Activated CD8-positive, alpha-beta memory T cell treated with anti-CD3 and anti-CD28 coated beads for 24 hours (primary cell): ENCODE results near the gene SAMSN1.
"Not testable (repeated sequence)": the region's sequence is repeated elsewhere in the genome, so short reads cannot be mapped to it uniquely, and the experiment has no call there.

ENCODE experiments used
- DNase-seq: peaks from one replicate; pipeline ENCODE4 v3.0.0-alpha.2; 2020

Gene SAMSN1

DNA sequence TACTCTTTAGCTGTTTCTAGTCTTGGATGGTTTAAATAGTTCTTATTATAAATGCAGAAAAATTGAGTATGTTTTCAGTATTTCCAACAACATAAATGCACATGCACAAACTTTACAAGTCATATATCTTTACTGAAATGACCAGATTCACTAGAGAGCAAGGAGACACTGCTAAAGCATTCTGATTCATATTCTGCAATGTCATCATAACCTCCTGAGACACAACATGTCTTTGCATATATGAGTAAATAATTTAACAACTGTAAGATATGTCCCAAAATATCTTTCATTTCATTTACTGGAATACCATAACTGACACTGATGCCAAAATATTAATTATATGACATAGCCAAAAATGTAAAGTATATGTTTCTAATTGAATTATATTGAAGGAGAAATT lies 16.8 kb upstream of the SAMSN1 start:
- DNase-seq: no peak

DNA sequence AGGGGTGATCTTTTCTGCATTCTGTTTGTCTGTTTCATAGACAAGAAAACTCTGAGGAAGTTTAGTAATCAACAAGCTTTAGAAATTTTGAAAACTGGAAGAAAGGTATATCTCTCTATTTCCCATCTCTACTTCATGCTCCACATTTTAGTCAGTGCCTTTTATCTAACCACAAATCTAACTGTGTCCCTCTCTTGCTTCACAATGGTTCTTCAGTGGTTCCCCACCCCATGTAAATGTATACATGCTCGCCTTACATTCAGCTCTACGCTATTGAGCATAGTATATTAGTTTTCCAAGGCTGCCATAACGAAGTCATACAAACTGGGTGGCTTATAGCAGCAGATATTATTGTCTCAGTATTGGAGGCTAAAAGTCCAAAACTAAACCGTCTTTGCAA lies 14.4 kb upstream of the SAMSN1 start:
- no peak for DNase-seq

DNA sequence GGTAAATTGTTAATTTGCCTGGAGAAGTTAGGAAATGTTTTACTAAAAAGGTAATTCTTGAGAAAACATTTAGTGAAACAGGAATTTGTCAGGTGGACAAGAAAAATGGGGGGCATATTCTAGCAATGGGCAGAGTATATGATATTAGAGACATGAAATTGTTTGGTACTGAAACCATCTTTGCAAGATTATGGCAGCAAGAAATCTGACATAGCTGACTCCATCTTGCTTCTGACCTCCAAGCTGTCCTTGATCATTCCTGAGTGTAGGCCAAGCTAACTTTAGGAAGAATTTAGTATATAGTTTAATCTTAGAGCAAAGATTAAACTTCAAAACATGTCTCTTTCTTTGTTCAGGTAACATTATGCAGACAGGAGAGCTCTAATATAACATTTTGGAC lies 14.0 kb upstream of the SAMSN1 start:
- no peak for DNase-seq

DNA sequence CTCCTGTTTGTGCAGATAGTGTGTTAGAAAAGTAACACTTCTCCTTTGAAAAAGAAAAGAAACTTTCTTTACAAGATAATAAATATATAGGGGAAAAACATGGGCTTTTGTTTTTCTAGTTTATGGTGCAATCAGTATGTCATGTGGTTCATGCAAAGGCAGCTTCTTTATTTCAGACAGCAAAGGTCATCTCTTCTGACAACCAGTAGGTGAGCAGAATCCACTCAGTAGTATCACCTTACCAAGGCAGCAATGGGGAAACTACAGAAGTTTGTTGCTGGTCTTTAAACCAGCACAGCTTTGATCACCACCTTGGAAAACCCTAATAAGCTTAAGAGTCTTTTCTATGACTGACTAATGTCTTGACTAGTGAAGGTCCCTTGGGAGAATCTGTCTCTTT lies 13.0 kb upstream of the SAMSN1 start:
- no peak for DNase-seq

DNA sequence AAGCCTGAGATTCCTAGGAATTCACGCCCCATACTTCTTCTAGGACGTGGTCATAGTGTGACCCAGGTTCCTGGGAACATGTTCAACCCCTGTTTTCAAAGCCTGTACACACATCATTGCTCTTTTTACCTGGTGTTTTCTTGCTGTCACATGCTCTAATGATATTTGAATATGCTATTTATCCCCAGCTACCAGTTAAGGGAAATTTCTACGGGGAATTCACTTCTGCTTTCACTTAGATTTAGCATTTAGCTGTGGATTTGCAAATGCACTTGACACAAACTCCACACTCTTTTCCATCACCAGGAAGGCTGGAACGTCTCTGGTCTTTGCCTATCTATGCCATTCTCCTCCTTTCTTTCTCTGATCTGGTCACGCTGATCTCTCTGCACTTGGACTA lies 11.3 kb upstream of the SAMSN1 start:
- DNase-seq: no peak

DNA sequence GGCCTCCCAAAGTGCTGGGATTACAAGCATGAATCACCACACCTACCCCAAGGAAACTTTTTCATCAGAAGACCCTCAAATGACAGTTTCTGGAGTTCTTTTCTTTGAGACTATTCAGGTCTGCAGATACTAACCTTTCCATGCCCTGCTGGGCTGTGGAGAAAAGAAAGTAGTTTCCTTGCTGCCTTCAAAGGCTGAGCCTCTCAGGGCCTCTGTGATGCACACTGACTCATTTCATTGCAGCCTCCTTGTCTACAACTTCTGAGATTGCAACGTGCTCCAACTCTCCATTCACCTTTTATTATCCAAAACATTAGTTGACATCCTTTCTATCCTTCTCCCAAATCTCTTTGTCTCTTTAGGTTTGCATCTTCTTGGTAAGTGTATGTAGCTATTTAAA lies 8.8 kb upstream of the SAMSN1 start:
- no peak for DNase-seq

DNA sequence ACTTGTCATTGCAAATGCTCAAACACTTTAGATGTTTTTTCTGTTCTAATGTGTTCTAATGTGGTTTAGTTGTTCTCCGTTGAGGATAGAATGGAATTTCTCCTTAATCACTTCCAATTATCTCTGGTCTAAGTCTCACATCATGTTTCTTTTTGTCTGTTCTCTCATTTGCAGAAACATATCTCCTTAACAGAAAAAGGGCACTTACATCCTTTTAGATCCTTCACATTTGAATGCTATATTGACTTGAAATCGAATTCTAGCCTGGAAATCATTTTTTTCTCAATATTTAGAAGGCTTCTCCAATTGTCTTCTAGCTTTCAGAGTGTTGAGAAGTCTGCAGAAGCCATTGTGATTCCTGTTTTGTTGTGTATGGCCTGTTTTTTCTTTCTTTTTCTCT lies 7.3 kb upstream of the SAMSN1 start:
- DNase-seq: no peak

DNA sequence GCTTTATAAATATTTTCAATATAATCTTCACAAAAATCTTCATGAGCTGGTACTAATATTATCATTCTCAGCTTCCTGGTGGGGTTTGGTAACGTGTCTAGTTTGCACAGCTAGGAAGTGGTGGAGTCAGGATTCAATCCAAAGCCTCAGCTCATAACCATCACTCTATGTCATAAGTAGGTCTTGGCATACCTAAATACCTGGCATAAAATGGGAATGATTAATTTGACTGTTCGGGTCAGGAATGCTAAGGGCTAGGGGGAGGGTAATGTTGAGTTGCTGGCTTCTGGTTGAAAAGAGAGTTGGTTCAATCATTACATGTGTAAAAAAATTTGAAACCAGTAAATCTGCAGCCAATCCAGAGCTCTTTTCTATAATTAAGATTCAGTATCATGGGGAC lies 5.6 kb upstream of the SAMSN1 start:
- no peak for DNase-seq

DNA sequence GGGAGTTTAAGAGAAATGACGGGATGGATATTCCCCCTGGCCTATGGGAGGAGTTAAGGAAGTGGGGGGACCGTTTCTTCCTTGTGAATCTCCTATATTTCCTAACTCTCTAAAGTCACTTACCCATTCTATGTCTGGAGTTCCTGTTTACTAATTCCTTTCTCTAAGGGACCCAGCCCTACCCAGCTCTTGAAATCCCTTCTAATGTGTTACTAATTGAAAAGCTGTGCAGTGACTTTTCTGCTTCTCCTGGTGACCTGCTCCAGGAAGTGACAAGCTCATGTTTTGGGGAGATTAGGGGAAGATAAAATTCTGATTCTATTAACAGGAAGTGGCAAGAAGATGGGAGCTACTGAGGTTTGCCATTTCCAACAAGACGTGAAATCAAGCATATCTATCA lies 4.0 kb upstream of the SAMSN1 start:
- DNase-seq: no peak

DNA sequence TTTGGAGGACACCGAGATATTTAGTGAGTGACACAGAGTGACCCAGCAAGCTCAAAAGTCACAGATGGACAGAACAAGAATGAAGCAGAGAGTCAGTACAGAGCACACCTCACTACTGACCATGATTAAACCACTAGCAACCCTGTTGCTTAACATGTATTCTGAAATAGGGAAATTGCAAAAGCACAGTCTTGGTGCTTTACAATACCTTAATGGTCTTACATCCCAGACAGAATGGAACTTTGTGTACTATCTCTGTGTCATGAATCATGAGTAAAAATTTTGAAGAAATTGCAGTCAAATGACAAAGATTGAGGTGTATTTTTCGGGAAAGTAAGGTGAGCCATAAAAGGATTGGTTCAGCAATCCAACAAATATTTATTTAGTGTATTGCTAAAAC lies 2.7 kb upstream of the SAMSN1 start:
- no peak for DNase-seq

DNA sequence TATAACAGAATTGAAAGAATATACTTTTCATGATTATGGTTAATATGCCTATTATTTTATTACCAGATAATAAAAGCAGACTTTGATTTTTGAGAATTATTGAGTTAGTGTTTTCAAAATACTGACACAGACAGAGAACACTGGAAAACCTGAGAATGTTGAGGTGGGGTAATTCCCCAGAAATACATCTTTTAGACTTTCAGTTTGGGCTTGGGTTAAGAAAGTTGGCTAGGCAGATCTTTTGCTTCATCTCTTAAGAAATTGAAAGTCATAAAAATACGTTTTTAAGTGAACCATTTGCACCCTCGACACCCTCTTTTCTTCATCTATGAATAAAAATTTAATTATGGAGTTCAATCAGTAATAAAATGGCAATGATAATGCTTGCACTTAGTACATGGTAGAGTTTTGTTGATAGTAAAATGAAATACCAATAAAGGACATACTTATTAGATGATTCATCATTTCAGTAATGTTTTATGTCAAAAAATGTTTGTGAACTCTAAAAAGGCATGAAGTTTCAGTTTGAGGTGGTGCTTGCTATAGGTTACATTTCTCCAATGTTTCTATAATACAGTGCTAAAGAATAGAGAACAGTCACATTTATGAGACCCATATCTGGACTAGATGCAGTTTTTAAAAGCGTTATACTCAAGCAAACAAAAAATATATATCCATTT lies 1.9 kb upstream of the SAMSN1 start:
- no peak for DNase-seq

DNA sequence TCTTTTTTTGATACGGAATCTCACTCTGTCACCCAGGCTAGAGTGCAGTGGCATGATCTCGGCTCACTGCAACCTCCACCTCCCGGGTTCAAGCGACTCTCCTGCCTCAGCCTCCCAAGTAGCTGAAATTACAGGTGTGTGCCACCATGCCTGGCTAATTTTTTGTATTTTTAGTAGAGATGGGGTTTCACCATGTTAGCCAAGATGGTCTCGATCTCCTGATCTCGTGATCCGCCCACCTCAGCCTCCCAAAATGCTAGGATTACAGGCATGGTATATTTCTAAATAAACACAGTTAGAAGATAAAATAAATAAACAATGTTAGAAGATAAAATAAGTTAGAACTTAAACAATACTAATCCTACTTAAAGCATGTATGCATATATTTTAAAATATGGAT lies 604 bp upstream of the SAMSN1 start:
- DNase-seq: not testable (repeated sequence)

DNA sequence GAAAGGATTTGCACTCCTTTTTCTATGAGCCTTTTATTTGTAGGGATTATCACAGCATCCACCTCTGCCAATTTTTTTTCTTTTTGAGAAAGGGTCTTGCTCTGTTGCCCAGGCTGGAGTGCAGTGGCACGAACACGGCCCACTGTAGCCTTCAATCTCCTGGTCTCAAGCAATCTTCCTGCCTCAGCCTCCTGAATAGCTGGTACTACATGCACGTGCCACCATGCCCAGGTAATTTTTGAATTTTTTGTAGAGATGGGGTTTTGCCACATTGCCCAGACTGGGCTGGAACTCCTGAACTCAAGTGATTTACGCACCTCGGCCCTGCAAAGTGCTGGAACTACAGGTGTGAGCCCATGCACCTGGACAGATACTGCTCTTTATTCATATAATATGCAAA lies 2.1 kb downstream of the SAMSN1 start:
- DNase-seq: no peak

DNA sequence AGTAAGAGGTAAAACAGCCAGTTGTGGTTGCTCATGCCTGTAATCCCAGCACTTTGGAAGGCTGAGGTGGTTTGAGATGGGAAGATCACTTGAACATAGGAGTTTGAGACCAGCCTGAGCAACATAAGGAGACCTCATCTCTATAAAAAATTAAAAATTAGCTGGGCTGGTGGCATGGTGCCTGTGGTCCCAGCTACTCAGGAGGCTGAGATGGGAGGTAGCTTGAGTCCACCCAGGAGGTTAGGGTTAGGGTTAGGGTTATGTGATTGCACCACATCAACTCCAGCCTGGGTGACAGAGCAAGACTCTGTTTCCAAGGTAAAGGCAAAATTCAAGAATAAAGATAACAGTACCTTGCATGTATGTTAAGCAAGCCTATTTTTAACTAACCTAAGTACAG lies 3.5 kb downstream of the SAMSN1 start:
- no peak for DNase-seq

DNA sequence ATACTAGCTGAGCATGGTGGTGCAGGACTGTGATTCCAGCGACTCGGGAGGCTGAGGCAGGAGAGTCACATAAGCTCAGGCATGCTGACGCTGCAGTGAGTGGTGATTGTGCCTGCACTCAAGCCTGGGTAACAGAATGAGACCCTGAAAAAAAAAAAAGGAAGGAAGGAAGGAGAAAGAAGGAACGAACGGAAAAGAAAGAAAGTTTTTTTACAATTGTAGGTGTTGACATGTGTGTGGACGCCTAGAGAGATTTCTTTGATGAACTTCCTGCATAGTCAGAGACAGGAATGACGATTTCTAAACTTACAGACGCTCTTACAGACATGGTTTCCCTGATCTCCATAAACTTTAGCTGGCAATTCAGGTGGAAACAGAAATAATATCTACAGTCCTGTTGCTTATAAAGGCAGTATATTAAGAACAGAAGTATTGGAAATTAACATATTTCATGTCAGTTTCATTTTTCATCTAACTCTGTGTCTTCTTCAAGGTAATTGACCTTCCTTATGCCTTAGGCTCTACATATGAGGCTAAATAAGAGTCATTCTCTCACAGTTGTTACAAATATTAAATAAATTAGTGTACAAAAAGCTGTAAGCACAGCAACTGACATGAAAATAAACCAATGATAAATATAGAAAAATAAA lies 4.1 kb downstream of the SAMSN1 start:
- no peak for DNase-seq

DNA sequence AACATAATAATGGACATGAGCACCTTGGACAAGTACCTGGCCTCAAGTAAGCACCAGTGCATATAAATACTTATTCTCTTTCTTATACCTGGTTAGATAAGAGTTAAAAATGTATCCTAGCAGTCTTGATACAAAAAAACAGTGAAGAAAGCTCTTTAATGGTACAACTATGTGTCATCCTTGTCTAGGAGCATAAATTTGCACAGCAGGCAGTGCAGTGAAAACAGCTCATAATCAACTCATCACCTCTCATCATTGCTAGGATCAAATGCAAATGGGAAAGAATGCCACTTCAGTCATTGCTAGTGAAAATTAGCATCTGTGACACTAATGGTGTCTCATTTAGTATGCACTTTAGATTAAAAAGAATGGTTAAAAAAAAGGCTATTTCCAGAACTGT lies 7.6 kb downstream of the SAMSN1 start:
- DNase-seq: no peak

DNA sequence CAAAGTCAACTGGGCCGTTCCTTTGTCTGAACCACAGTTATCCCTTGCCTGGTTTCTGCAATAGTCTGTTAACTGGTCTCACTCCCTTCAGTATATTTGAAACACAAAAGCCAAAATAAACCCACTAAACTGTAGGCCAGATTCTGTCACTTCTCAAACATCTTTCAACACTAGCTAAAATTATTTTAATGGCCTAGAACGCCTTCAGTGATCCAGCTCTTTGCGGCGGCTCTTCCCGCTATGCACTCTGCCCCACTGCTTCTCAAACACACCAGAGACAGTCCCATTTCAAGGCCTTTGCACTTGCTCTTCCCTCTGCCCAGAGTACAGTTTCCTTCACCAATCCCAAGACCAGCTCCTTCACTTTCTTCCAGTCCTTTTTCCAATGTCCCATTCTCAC lies 9.2 kb downstream of the SAMSN1 start:
- DNase-seq: no peak

DNA sequence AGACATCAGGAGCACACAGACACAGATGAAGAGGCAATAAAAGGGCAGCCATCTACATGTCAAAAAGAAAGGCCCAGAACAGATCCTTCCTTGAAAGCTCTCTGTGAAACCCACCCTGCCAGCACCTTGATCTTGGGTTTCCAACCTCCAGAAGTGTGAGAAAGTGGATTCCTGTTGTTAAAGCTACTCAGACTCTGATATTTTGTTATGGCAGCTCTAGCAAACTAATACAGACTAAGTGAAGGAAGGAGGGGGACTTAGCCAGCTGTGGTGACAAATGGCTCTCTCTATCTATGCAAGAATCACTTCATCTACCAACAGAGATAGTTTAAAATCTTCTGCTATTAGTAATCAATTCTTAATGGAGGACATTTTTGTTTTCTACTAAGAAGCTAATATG lies 10.4 kb downstream of the SAMSN1 start:
- no peak for DNase-seq

DNA sequence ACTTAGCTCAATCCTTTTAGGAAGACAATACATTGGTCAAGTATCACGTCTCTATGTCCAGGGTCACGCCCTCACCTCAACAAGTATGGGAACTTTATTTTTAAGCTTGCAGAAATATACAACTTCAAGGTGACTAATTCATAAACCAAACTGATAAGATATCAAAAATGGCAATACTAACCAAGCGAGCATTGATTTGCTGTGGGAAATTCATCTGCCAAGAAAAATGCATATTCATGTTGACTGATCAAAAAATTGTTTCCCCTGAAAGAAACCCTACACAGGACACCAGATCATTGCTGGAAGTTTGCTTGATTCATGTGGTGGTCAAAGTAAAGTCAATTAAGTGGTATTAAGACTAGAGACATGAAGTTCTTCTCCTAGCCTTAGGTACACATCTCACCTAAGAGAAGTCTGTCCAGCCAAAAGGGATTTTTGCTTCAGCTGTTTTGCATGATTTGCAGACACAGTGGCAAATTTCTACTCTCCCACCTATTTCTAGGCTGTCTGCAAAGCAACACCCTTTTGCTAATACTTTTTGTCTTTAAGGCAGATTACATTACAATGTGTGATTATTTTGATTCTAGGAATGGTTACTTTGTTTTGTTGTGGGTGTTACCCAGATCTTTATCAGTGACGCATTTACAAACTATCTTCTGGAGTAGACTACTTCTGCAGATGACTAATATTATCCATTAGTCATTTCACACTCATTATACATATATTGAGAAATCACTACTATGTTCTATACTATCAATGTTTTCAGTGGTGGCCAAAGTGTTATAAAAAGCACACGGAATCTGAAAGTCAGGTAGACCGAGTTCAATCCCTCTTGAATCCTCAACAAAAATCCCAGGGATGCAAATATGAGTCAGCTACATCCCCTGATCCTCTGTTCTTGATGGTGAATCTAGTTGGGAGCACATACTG lies 12.4 kb downstream of the SAMSN1 start:
- DNase-seq: no peak

DNA sequence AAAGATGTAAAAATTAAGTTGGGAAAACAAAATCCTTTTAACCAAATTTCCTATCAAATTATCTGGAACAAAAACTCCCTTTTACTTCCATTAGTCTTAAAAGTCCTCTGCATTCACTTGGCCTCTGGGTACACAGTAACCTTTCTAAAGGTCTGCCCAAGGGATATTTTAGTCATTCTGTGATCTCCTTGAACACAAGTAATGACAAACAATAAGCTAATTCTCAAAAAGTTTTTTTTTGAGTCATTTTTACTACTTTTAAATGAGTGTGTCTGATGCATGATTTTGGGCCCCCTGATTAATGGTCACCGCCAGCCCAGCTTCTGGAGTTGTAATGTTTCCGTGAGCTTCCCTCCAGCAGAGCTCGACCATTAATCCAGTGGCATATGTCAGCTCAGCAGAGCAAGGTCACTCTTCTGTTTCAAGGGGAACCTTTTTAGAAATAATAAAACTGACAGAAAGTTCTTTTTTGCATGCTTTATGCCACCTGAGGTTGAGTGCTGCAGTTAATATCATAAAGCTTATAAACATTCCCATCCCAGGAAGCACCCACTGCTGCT lies 14.3 kb downstream of the SAMSN1 start:
- no peak for DNase-seq

DNA sequence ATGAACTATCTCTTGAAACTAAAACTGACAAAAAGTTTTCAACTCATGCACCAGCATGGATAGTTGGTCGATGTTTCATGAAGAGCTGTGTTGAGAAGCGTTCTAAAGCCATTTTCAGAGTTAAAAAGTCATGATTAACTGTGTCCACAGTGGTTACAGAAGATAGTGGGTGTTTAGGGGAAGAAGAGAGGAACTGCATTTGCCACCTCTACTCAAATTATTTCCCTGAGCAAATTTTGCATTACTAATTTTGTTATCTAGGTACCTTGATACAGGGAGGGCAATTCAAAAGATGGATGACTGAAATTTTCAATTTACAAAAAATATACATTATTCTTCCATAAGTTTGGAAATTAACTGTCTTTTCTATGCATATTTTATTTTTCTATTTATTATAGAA lies 15.5 kb downstream of the SAMSN1 start:
- DNase-seq: no peak

DNA sequence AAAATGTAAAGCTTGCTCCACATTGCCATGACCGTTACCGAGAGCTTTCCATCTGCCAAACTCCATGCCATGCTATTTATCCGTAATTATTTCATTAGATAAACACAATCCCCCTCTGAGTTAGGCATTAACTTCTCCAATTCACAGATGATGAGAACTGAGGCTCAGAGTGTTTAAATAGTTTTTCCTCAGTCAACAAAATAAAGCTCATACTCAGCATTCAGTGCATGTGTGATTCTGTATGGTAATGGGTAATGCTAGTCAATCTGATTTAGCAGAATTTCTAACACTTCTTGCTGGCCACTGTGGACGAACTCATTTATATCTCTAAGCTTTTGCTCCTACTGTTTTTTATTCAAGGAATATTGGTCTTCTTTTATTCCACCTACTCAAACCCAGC lies 17.3 kb downstream of the SAMSN1 start:
- DNase-seq: no peak
